Muscle layer of colon (tissue), 2 donors: Measurements from ENCODE around the gene APOL5.

Experiments
- H3K27ac ChIP-seq: one replicate; pipeline ENCODE4 v1.7.0; 2013; ENCODE audit warnings: low read depth, mild to moderate bottlenecking, low read length, moderate library complexity
- H3K27me3 ChIP-seq, 2 donors: one replicate each; pipeline ENCODE4 v1.7.0; 2013; ENCODE audit warnings: low read length in 2 of 2, mild to moderate bottlenecking in 2 of 2; ENCODE audit not compliant: insufficient read depth in 2 of 2, control insufficient read depth in 1 of 2
- H3K36me3 ChIP-seq: one replicate; pipeline ENCODE4 v1.7.0; 2013; ENCODE audit warnings: mild to moderate bottlenecking, low read length; ENCODE audit not compliant: insufficient read depth
- H3K4me1 ChIP-seq: one replicate; pipeline ENCODE4 v1.7.0; 2013; ENCODE audit warnings: mild to moderate bottlenecking, low read length; ENCODE audit not compliant: insufficient read depth
- H3K4me3 ChIP-seq, 2 donors: one replicate each; pipeline ENCODE4 v1.7.0; 2013; ENCODE audit warnings: low read length in 2 of 2, low read depth in 1 of 2, mild to moderate bottlenecking in 1 of 2, moderate library complexity in 1 of 2
- H3K9ac ChIP-seq: one replicate; pipeline ENCODE4 v1.7.0; 2013; ENCODE audit warnings: low read length
- H3K9me3 ChIP-seq: one replicate; pipeline ENCODE4 v1.7.0; 2013; ENCODE audit warnings: mild to moderate bottlenecking, low read length
- donor health status: abdominal sarcoma.
- donor health status: Adenocarcinoma of cecum.

APOL5 gene

DNA sequence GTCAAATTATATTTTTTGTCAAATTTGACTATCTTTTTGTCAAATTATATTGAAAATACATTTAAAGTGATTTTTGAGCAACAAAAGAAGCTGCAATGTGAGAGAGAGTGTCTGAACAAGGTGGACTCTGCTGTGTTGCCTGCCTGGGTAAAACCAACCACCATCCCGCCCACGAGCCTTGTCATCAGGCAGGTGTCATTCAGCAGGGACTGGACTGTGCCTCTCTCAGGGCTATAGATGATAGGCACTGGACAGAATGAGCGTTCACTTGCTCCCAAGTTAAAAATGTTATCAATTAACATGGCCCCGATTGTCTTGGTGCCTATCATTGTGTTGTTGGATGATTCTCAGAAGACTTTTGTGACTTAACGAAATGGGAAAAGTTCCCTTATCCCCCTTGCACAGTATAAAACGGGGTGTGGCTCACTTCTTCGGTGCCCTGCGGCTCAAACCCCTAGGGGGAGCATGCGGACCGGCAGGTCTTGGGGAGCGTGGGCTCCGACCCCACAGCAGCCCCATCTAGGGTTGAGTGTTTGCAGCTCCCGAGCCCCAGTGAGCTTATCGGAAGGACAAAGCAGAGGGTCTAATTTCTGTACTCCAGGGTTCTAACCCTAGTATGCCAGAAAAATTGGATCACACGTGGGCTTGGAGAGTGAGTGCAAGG, 1.7 kb downstream of the APOL5 start:
- Histone ChIP-seq H3K4me3 (no peak overlapping the region), H3K9ac (no peak overlapping the region), H3K36me3 (no peaks in the 10 kb centered on the region), H3K27me3 (no peaks in the 10 kb centered on the region), H3K9me3 (no peaks in the 10 kb centered on the region), H3K27ac (no peak overlapping the region), H3K4me1 (no peaks in the 10 kb centered on the region)

GRCh38 chr22:35721960-35722359, 4.3 kb downstream of the APOL5 start:
- H3K27me3 ChIP-seq, result no peaks in the 10 kb centered on the region
- H3K4me3 ChIP-seq, result no peak overlapping the region
- H3K9ac ChIP-seq, result no peak overlapping the region
- no peaks in the 10 kb centered on the region for H3K36me3 ChIP-seq
- H3K27ac ChIP-seq, result no peak overlapping the region
- no peaks in the 10 kb centered on the region for H3K4me1 ChIP-seq
- H3K9me3 ChIP-seq, result no peaks in the 10 kb centered on the region

DNA sequence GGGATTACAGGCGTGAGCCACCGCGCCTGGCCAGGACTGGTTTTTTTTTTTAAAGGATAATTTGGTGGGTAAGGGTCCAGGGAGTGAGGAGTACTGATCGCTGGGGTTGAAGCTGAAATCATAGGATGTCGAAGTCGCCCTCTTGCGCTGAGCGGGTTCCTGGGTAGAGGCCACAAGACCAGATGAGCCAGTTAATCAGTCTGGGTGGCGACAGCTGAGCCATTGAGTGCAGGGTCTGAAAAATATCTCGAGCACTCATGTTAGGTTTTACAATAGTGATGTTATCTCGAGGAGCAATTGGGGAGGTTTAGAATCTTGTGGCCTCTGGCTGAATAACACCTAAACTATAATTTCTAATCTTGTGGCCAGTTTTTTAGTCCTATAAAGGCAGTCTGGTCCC, 7.8 kb downstream of the APOL5 start:
- no peaks in the 10 kb centered on the region for H3K4me1 ChIP-seq
- H3K9me3 ChIP-seq, result no peaks in the 10 kb centered on the region
- H3K36me3 ChIP-seq, result no peaks in the 10 kb centered on the region
- no peak overlapping the region for H3K4me3 ChIP-seq
- no peak overlapping the region for H3K27ac ChIP-seq
- H3K27me3 ChIP-seq, result no peaks in the 10 kb centered on the region
- H3K9ac ChIP-seq, result no peak overlapping the region

DNA sequence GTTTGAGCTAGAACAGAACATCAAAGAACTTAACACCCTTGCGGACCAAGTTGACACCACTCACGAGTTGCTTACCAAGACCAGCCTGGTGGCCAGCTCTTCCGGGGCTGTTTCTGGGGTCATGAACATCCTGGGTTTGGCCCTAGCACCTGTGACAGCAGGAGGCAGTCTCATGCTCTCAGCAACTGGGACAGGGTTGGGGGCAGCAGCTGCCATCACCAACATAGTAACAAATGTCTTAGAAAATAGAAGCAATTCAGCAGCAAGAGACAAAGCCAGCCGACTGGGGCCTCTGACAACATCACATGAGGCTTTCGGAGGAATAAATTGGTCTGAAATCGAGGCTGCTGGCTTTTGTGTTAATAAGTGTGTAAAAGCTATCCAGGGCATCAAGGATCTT, 8.7 kb downstream of the APOL5 start:
- Histone ChIP-seq H3K27me3 (no peaks in the 10 kb centered on the region), H3K4me1 (no peaks in the 10 kb centered on the region), H3K27ac (no peak overlapping the region), H3K36me3 (no peaks in the 10 kb centered on the region), H3K9me3 (no peaks in the 10 kb centered on the region), H3K9ac (no peak overlapping the region), H3K4me3 (no peak overlapping the region)

DNA sequence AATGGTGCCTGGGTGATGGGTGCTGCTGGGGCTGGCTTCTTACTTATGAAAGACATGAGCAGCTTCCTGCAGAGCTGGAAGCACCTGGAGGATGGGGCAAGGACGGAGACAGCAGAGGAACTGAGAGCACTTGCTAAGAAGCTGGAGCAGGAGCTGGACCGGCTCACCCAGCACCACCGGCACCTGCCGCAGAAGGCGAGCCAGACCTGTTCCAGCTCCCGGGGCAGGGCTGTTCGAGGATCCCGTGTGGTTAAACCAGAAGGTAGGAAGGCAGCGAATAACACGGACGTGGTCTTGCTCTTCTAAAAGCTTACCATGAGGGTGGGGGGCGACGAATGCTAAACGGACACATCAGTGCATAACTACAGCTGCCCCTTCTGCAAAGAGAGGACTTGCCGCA, 9.3 kb downstream of the APOL5 start:
- Histone ChIP-seq H3K27ac (no peak overlapping the region), H3K9ac (no peak overlapping the region), H3K36me3 (no peaks in the 10 kb centered on the region)

GRCh38 chr22:35727436-35727835, 9.8 kb downstream of the APOL5 start:
- Histone ChIP-seq H3K36me3 (no peaks in the 10 kb centered on the region), H3K4me1 (no peaks in the 10 kb centered on the region), H3K27ac (no peak overlapping the region), H3K4me3 (no peak overlapping the region), H3K9me3 (no peaks in the 10 kb centered on the region), H3K9ac (no peak overlapping the region), H3K27me3 (no peaks in the 10 kb centered on the region)

More for the DNA sequence above, 9.3 kb downstream of the APOL5 start:
- Histone ChIP-seq H3K4me1 (no peaks in the 10 kb centered on the region), H3K4me3 (no peak overlapping the region), H3K27me3 (no peaks in the 10 kb centered on the region), H3K9me3 (no peaks in the 10 kb centered on the region)

DNA sequence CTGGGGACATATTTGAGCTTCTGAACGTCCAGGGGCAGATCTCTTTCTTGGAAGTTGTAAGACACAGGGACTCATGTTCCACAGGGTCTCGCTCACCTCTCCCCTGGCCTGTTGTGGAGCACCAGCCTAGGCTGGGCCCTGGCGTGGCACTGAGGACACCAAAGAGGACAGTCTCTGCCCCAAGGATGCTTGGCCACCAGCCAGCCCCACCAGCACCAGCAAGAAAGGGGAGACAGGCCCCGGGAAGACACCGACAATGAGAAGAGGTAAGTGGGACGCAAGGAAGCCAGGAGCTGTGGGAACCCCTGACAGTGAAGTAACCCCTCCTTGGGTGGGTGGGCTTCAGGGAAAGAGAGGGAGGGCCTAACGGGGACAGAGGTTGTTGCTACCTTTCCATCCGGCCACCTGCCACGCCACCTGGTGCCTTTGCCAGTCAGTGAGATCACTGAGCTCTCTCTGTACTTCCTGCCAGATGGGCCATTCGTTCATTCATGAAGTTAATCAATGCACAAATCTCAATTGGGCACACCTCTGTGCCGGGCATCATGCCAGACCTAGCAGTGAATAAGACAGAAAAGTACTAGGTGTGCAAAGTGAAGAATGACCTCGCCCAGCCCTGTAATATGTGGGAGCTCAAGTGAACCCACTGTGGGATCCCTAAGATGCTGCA, 11.1 kb downstream of the APOL5 start:
- Histone ChIP-seq H3K9ac (no peak overlapping the region), H3K27me3 (no peaks in the 10 kb centered on the region), H3K27ac (no peak overlapping the region)

GRCh38 chr22:35729309-35729698, 11.6 kb downstream of the APOL5 start:
- Histone ChIP-seq H3K9me3 (no peaks in the 10 kb centered on the region), H3K4me3 (no peak overlapping the region), H3K27ac (no peak overlapping the region), H3K36me3 (no peaks in the 10 kb centered on the region), H3K27me3 (no peaks in the 10 kb centered on the region), H3K9ac (no peak overlapping the region), H3K4me1 (peaks cover 8% of the 10 kb centered on the region)

More for the DNA sequence above, 11.1 kb downstream of the APOL5 start:
- no peaks in the 10 kb centered on the region for H3K36me3 ChIP-seq
- H3K4me1 ChIP-seq, result peaks cover 6% of the 10 kb centered on the region
- H3K4me3 ChIP-seq, result no peak overlapping the region
- no peaks in the 10 kb centered on the region for H3K9me3 ChIP-seq

DNA sequence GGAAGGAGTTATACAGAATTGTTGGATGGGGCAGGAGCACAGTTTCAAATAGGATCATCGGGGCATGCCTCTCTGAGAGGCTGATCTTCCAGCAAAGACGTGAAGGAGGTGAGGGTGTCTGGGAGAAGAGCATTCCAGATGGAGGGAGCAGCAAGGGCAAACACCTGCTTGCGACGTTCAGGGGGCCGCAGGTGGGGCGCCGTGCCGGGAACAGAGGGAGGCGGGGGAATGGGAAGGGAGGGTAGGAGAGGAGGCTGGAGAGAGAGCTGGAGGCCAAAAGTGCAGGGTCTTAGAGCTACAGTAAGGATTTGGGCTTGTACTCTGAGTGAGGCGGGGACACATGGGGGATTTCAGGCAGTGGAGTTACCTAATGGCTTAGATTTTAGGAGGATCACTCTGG, 13.6 kb downstream of the APOL5 start:
- H3K27me3 ChIP-seq, result no peaks in the 10 kb centered on the region
- no peaks in the 10 kb centered on the region for H3K36me3 ChIP-seq
- peaks cover 8% of the 10 kb centered on the region for H3K4me1 ChIP-seq
- no peak overlapping the region for H3K4me3 ChIP-seq
- no peak overlapping the region for H3K9ac ChIP-seq
- H3K9me3 ChIP-seq, result no peaks in the 10 kb centered on the region
- no peak overlapping the region for H3K27ac ChIP-seq

DNA sequence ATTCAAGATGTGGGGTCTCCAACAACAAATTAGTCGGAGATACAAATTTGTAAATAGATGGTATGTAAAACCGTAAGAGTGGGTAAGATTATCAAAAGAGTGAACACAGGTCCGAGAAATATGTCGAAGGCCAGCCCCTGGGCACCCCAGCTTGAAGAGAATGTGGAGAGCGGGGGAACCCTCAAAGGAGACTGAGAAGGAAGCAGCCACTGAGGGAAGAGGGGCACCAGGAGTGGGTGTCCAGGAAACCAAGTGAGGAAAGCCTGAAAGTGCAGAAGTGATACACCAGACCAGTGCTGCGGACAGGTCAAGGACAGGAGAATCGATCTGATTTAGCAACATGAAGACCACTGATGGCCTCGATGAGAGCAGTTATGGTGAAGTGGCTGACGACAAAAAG, 14.4 kb downstream of the APOL5 start:
- Histone ChIP-seq H3K27ac (no peak overlapping the region), H3K4me3 (no peak overlapping the region), H3K9me3 (no peaks in the 10 kb centered on the region), H3K27me3 (no peaks in the 10 kb centered on the region), H3K36me3 (peaks cover 5% of the 10 kb centered on the region), H3K4me1 (peaks cover 8% of the 10 kb centered on the region), H3K9ac (no peak overlapping the region)

DNA sequence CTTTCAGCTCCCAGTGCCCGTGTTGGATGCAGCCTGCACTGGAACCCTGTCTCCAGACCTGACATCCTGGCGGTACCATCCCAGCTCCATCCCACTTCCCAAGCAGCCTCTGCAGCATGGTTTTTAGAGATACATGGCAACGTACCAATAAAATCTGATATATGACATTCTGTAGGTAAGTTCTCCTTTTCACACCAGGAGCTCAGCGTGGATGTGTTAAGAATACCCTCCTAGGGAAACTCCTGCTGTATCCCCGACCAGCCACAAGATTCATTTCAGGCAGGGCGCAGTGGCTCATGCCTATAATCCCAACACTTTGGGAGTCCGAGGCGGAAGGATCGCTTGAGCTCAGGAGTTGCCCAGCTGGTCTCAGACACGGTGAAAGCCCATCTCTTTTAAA, 15.4 kb downstream of the APOL5 start:
- Histone ChIP-seq H3K27me3 (no peaks in the 10 kb centered on the region), H3K36me3 (peaks cover 5% of the 10 kb centered on the region), H3K9me3 (no peaks in the 10 kb centered on the region), H3K9ac (no peak overlapping the region), H3K4me1 (peaks cover 8% of the 10 kb centered on the region), H3K27ac (no peak overlapping the region), H3K4me3 (no peak overlapping the region)
